Panc1 (cell line): ENCODE data around the gene FAM13B. TPM values are rescaled to one million over a fixed set of nuclear protein-coding genes. Genes with fewer than 3 reads are reported as not detected.

Experiments
- ATAC-seq: fragments of 200-7000 bp; cut with Tn5 transposase; 2 replicates; pipeline ENCODE4 v1.9.1; 2020; ENCODE audit warnings: mild to moderate bottlenecking, moderate library complexity
- BruUV-seq: library from RNA; stranded (reverse); fragments of 400-500 nt; replicated peaks from 2 replicates; lab custom pipeline; 2021; lab: Mats Ljungman, UMichigan
- CTCF ChIA-PET: fragments of 300-600 bp; sonication (Branson Sonifier 250); formaldehyde crosslinking; loops from one replicate; lab custom pipeline; 2022; ENCODE audit warnings: antibody characterized with exemption; lab: Charles Lee
- POLR2A ChIA-PET: fragments of 300-600 bp; sonication (Branson Sonifier 250); formaldehyde crosslinking; loops from one replicate; lab custom pipeline; 2022; ENCODE audit warnings: antibody characterized with exemption; lab: Charles Lee
- DNase-seq: peaks from one replicate; pipeline ENCODE4 v3.0.0-alpha.2; 2010; ENCODE audit warnings: low read depth, low spot score
- H3K27ac ChIP-seq: 2 replicates; pipeline ENCODE4 v1.5.1; 2011; ENCODE audit warnings: mild to moderate bottlenecking, low read length, inconsistent platforms
- H3K27me3 ChIP-seq: fragments of 200-500 bp; sonication (Bioruptor generic); 2 replicates; pipeline ENCODE4 v1.6.0; 2014; ENCODE audit warnings: low read length, inconsistent platforms; ENCODE audit not compliant: control insufficient read depth, insufficient read depth
- H3K36me3 ChIP-seq: fragments of 200-500 bp; sonication (Bioruptor generic); 2 replicates; pipeline ENCODE4 v1.5.1; 2014; ENCODE audit warnings: inconsistent platforms, mild to moderate bottlenecking, low read length, moderate library complexity; ENCODE audit not compliant: control insufficient read depth, insufficient read depth
- H3K4me1 ChIP-seq: 2 replicates; pipeline ENCODE4 v1.5.1; 2011; ENCODE audit warnings: inconsistent platforms, mild to moderate bottlenecking, low read length, moderate library complexity; ENCODE audit not compliant: control insufficient read depth, insufficient read depth
- H3K4me3 ChIP-seq, 2 experiments: 2 replicates each; pipeline ENCODE4 v1.5.1; 2011 to 2012; ENCODE audit warnings: low read depth in 2 of 2, low read length in 2 of 2, mild to moderate bottlenecking in 2 of 2, inconsistent platforms in 1 of 2, moderate library complexity in 1 of 2
- H3K9me3 ChIP-seq: fragments of 200-500 bp; sonication (Bioruptor generic); 2 replicates; pipeline ENCODE4 v1.5.1; 2014; ENCODE audit warnings: low read depth, mild to moderate bottlenecking, inconsistent platforms, low read length, moderate library complexity; ENCODE audit not compliant: control insufficient read depth, insufficient read depth
- POLR2AphosphoS5 ChIP-seq: IDR thresholded peaks from 2 replicates; pipeline ENCODE4 v1.6.1; 2012; ENCODE audit warnings: mild to moderate bottlenecking, low read depth, low read length, moderate library complexity
- REST ChIP-seq, 2 experiments: IDR thresholded peaks; 2 replicates each; pipeline ENCODE4 v1.6.1; 2011 to 2012; ENCODE audit warnings: low read depth in 2 of 2, control low read depth in 1 of 2, low read length in 1 of 2, mild to moderate bottlenecking in 1 of 2, moderate library complexity in 1 of 2; ENCODE audit not compliant: insufficient read depth in 1 of 2
- SIN3A ChIP-seq: IDR thresholded peaks from 2 replicates; pipeline ENCODE4 v1.6.1; 2012; ENCODE audit warnings: low read depth, mild to moderate bottlenecking, low read length, moderate library complexity, borderline replicate concordance; ENCODE audit not compliant: insufficient read depth
- TCF7L2 ChIP-seq: IDR thresholded peaks from 2 replicates; pipeline ENCODE4 v1.6.1; 2011; ENCODE audit warnings: mild to moderate bottlenecking, low read depth, low read length, inconsistent platforms
- in situ Hi-C: cut with HindIII; loops from 2 replicates; pipeline ENCODE4 v1.10.0; 2016; ENCODE audit warnings: low sequenced_read_pairs, low pct_unique_long_range_greater_than_20kb
- intact Hi-C: fragments of 100-400 bp; cut with micrococcal nuclease; formaldehyde crosslinking; loops from one replicate; pipeline ENCODE4 v1.10.0; 2022; ENCODE audit not compliant: unreplicated experiment
- total RNA-seq: library from RNA; stranded (reverse); gene quantifications from one replicate; pipeline ENCODE4 v1.2.1, GENCODE V29; 2021; ENCODE audit not compliant: unreplicated experiment
- TF ChIP-seq, protein P1 (sequence below): fragments of 450-650 bp; IDR thresholded peaks from 2 replicates; pipeline ENCODE4 v1.5.1; 2017; ENCODE audit warnings: mild to moderate bottlenecking

Gene FAM13B
- total RNA-seq, 1 experiment from 2014 or later, result 34.9 TPM

GRCh38 chr5:138022912-138023311 lies 10.0 kb downstream of the FAM13B start:
- DNase-seq (no peak), ATAC-seq (no peak)
- BruUV-seq, result no TSS peak
- Histone ChIP-seq H3K4me1 (no peaks in the 10 kb centered on the region), H3K4me3 (no peak overlapping the region), H3K27ac (no peak overlapping the region), H3K36me3 (peaks cover 8% of the 10 kb centered on the region), H3K27me3 (no peaks in the 10 kb centered on the region), H3K9me3 (no peaks in the 10 kb centered on the region)
- ChIA-PET CTCF (interaction anchor here (1.3 kb wide), 1 partner anchor 14 kb away, joined by 3 read pairs; no protein-coding TSS in a partner anchor), POLR2A (no interaction called here)
- TF ChIP-seq SIN3A (no peak), TCF7L2 (no peak), POLR2AphosphoS5 (no peak)
- TF ChIP-seq, protein P1, sequence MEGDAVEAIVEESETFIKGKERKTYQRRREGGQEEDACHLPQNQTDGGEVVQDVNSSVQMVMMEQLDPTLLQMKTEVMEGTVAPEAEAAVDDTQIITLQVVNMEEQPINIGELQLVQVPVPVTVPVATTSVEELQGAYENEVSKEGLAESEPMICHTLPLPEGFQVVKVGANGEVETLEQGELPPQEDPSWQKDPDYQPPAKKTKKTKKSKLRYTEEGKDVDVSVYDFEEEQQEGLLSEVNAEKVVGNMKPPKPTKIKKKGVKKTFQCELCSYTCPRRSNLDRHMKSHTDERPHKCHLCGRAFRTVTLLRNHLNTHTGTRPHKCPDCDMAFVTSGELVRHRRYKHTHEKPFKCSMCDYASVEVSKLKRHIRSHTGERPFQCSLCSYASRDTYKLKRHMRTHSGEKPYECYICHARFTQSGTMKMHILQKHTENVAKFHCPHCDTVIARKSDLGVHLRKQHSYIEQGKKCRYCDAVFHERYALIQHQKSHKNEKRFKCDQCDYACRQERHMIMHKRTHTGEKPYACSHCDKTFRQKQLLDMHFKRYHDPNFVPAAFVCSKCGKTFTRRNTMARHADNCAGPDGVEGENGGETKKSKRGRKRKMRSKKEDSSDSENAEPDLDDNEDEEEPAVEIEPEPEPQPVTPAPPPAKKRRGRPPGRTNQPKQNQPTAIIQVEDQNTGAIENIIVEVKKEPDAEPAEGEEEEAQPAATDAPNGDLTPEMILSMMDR, result no peak
- intact Hi-C loops, result no loop called here
- in situ Hi-C loops, result no loop called here

DNA sequence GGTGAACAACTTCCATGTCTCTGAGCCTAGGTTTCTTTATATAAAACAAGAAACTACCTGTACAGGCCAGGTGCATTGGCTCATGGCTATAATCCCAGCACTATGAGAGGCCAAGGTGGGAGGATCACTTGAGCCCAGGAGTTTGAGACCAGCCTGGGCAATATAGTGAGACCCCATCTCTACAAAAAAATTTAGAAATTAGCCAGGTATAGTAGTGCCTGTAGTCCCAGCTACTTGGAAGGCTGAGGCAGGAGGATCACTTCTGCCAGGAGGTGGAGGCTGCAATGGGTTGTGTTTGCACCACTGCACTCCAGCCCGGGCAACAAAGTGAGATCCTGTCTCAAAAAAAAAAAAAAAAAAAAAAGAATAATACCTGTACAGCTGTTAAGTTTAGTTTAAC lies 11.1 kb downstream of the FAM13B start:
- H3K27ac ChIP-seq, result no peak overlapping the region
- intact Hi-C loops, result no loop called here
- ATAC-seq (no peak), DNase-seq (no peak)
- no peaks in the 10 kb centered on the region for H3K27me3 ChIP-seq
- ChIA-PET POLR2A (no interaction called here), CTCF (no interaction called here)
- no peak for TF ChIP-seq SIN3A
- H3K36me3 ChIP-seq, result peaks cover 13% of the 10 kb centered on the region
- no peak overlapping the region for H3K4me3 ChIP-seq
- in situ Hi-C loops, result no loop called here
- no peaks in the 10 kb centered on the region for H3K9me3 ChIP-seq
- no peaks in the 10 kb centered on the region for H3K4me1 ChIP-seq
- no TSS peak for BruUV-seq

DNA sequence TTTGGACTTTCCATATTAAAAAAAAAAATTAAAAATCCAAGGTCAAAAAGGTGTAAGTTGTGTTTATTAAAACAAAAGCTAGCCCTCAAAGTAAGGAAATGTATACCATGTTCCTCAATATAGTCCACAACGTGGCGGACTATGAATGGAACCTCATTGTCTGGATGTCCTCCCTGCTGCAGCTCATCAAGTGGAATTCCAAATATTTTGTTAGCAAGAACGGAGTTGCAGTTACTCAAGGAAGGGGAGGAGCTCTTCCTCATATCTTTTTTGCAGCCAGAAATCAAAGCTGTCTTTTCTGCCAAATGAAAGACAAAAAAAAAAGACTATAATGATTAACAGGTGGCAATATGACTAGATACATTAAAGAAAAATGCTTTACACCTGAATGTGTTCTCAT lies 14.0 kb downstream of the FAM13B start:
- BruUV-seq, result TSS peak; percentile 20
- H3K27ac ChIP-seq, result no peak overlapping the region
- H3K4me1 ChIP-seq, result no peaks in the 10 kb centered on the region
- no peak for ATAC-seq
- no peak overlapping the region for H3K4me3 ChIP-seq
- intact Hi-C loops, result no loop called here
- DNase-seq, result no peak
- ChIA-PET CTCF (no interaction called here), POLR2A (no interaction called here)
- in situ Hi-C loops, result no loop called here
- H3K36me3 ChIP-seq, result peaks cover 16% of the 10 kb centered on the region
- H3K9me3 ChIP-seq, result no peaks in the 10 kb centered on the region
- TF ChIP-seq TCF7L2, result no peak
- no peak for TF ChIP-seq REST (IDR thresholded peaks at IDR 0.05; ENCODE audit: insufficient read depth in 1 of 2, low read depth in 2 of 2, low read length in 1 of 2)
- TF ChIP-seq POLR2AphosphoS5, result no peak
- TF ChIP-seq SIN3A, result no peak
- TF ChIP-seq, protein P1, result no peak
- no peaks in the 10 kb centered on the region for H3K27me3 ChIP-seq
